GM19463 (cell line): Measurements from ENCODE around the gene DHX16.
A peak's percentile ranks its signal among the peaks of the same experiment; 100 is the strongest.
"Not testable (repeated sequence)": the region's sequence is repeated elsewhere in the genome, so short reads cannot be mapped to it uniquely, and the experiment has no call there.

ENCODE experiments used
- ATAC-seq: cut with Tn5 transposase; IDR thresholded peaks from one replicate; pipeline ENCODE4 v1.9.1; 2021; ENCODE audit warnings: mild to moderate bottlenecking, moderate library complexity; ENCODE audit not compliant: unreplicated experiment

The DHX16 gene

DNA sequence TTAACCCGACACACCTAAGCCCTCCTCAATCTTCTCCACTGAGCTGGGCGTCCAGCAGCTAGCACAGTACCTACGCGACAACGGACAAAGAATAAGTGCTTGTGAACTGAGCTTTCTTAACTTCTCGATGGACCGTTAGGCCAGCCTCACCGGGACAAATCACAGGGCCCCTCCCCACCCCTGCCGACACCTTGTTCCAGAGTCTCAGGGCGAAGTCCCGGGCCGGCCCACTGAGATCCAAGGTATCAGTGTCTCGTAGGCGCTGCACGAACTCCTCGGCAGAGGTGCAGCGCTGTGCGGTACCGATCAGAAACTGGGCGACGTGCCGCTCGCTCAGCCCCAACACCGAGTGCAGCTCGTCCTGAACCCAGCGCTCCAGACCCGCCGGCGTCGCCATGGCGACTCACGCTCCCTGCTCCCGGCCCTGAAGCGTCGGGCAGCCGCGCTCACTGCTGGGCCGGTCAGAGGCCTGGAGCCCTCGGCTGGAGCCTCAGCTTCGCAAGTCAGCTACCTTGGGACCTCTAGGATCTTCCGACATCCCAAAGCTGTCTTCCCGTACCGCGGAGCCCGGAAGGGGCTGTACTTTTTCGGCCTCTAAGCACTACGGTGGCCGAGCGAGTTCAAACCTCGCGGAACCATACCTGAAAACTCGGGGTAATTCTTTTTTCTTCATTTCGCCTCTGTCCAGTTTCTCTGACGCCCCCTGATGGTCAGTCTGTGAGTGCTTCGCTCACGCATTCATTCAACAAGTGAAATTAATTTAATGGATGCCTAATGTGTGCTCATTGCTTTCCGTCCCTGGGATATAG is at the start of gene DHX16:
DHX16 (minus strand) TSS at position 562 of the 809 bp plus-strand sequence; CDS start at position 397, 165 bp downstream.
- ATAC-seq: no peak

DNA sequence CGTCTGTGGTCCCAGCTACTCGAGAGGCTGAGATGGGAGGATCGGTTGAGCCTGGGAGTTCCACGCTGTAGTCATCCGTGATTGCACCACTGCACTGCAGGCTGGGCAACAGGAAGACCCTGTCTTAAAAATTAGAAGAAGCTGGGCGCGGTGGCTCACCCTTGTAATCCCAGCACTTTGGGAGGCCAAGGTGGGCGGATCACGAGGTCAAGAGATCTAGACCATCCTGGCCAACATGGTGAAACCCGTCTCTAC is 49.1 kb upstream of the DHX16 start:
- not testable (repeated sequence) for ATAC-seq

DNA sequence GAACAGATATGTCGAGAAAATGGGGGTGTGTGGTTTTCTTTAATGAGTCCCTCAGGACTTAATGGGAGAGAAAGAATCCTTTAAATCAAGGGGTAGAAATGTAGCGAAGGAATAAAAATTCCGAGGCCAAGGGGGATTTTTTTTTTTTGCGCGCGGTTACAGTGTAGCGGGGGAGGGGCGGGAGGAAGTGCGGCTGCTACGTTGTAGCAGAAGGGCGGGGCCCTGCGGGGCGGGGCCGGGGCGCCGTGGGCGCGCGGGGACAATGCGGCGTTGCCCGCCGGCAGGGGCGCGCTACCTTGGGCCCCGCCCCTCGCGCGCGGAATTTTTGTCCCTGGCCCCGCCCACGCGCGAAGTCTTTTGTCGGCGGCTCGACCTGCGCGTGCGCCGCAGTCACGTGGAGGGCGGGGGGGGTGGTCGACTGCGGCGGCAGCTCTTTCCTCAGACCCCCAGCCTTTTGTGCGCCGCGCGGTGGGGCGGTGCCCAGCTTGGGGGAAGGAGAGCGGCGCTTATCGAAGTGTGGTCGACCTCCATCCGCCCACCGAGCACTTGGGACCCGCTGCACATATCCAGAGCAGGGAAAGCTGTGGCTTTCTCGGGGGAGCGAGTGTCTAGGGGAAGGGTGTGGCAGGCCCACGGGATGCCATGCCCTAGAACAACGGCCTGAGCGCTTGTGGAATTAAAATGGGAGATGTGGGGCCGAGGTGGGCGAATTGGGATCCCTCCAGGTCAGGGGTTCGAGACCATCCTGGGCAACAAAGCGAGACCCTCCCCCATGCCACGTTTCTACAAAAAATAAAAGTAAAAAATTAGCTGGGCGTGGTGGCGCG is 48.6 kb upstream of the DHX16 start:
- peak; percentile 24 for ATAC-seq

DNA sequence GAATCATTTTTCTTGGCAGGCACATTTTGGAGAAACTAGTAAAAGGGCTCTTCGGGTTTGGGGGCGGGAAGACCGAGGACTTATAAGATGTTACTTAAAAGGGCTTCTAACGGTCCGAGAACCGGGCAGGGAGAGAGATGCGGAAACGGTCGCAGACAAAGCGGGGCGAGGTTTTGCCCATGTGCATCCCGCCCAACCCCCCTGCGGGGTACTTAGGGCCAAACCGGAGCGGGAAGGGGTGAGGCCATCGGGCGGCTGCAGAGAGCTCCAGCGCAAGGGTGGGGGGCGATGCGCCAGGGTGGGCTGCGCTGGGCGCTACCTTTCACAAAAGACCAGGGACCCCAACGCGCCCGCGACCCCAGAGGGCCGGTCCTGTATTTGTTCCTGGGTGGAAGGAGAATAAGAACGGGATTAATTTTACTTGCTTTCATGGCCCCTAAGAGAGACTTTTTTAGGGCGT is 48.0 kb upstream of the DHX16 start:
- no peak for ATAC-seq

DNA sequence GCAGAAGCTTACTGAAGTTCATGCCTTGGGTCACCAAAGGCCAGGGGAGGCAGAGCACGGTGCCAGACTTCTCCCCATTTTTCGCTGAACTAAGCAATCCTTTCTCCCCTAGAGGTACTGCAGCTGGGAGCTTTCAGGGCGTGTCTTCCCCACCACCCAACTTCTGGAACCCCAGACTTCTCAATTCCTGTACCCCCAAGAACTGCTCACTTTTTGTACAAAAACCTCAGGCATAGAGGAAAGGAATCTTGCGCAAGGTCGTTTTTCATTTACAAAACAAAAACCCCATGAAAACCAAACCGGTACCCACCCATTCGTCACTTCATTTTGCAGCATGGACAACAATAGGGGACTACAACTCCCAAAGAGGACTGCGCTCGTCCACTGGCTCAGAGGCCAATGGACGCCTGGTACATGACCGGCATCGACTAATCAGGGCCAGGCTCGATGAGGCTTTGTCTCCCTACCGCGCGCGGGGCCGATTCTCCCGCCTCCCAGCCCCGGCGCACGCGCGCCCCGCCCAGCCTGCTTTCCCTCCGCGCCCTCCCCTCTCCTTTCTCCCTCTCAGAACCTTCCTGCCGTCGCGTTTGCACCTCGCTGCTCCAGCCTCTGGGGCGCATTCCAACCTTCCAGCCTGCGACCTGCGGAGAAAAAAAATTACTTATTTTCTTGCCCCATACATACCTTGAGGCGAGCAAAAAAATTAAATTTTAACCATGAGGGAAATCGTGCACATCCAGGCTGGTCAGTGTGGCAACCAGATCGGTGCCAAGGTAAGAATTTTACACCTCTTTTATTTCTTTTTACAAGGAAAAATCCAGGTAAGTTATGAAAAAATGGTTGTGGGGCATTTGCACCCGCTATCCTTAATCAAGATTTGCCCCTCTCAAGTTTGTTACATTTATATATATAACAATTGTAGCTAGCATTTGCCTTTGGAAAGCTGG is 47.3 kb upstream of the DHX16 start, which contains the start of gene TUBB:
TUBB (plus strand) TSS at position 562 of the 947 bp plus-strand sequence; CDS start at position 717, 155 bp downstream.
- ATAC-seq: peak; percentile 42

DNA sequence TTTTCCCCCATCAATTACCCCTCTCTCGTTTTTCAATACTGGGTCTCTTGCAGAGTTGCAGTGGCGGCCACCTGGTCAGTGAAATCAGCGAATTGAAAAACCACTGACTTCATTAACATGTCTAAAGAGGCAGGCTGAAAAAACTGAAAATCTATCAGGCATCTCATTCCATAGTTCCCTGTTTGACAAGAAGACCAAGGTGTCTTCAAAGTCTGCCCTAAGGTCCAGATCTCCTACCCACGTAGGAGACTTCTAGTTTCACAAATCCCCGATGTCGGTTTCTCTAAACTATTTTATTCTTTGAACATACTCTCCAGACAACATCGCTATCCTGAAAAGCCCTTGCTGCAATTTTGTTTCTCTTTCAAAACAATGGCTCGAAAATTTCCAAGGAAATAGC is 46.5 kb upstream of the DHX16 start:
- no peak for ATAC-seq

DNA sequence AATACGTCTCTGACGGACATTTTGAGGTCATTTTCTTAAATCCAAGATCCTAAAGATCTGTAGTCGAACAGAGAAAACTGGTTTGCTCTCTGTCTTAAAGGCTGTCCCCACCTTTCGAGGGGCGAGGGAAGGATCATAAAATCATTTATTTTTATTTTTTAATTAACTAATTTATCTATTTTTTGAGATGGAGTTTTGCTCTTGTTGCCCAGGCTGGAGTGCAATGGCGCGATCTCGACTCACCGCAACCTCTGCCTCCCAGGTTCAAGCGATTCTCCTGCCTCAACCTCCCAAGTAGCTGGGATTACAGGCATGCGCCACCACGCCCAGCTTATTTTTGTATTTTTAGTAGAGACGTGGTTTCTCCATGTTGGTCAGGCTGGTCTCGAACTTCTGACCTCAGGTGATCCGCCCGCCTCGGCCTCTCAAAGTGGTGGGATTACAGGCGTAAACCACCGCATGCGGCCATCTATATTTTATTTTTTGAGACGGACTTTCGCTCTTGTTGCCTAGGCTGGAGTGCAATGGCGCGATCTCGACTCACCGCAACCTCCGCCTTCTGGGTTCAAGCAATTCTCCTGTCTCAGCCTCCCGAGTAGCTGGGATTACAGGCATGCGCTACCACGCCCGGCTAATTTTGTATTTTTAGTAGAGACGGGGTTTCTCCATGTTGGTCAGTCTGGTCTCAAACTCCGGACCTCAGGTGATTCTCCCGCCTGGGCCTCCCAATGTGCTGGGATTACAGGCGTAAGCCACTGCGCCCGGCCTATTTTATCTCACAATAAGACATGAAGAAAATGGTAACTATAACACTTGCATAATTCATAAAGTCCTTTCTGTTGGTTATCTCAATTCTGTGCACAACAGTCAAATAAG is 45.3 kb upstream of the DHX16 start:
- ATAC-seq: not testable (repeated sequence)

DNA sequence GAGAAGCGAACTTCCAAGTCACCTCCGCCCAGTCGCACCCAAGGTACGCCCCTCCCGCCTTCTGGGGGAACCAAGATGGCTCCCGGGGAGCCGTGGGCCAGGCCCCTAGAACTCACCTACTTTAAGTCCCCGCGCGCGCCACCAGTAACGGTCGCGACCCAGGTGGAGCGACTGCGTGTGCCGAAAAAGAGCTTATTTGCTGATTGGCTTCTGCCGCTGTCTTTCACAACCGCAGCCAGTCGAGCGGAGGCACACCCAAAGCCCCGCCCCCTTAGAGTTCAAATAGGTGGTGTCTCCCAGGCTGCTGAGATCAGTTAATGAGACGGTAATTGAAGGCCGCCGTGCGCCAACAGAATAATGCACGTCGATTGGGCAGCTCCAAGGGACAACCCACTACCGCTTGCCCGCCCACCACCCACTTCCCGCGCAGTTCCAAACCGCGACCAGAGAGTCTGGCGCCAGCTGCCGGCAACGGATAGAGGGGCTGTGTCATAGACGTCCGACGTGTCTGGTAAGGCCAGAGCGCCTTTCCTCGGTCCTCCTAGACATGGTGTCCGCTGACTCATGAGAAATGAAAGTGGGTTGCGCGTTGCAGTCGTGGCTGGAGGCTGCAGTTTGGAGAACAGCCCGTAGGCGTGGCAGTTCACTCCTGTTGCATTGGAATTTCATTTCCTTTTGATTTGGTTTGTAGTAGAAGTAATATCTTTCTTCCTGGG is 44.5 kb upstream of the DHX16 start, which contains the start of gene MDC1:
MDC1 (minus strand) TSS at position 153 of the 716 bp plus-strand sequence. CDS start 2,106 bp downstream, outside the sequence.
- ATAC-seq: peak; percentile 65

DNA sequence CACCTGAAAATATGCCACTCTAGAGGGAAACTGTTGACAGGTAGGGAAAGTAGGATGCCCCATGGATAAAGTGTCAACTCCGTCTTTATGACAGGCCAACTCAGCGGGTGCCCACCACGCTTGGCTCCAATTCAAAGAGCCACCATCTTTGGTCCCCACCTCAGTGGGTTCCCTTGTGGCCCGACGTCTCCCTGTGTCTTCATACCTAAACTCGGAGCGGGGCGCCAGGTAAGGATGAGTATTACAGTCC is 44.0 kb upstream of the DHX16 start:
- ATAC-seq: no peak

DNA sequence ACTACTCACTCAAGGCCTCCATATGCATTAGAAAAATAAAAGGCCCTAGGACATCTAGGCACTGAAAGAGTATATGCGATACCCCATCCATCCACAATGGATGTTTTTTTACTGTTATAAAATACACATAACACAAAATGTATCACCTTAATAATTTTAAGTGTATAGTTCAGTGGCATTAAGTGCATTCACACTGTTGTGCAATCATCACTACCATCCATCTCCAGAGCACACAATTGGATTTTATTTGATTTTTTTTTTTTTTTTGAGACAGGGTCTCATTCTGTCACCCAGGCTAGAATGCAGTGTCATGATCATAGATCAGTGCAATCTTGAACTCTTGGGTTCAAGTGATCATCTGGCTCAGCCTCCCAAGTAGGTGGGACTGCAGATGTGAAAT is 41.5 kb upstream of the DHX16 start:
- ATAC-seq: no peak

DNA sequence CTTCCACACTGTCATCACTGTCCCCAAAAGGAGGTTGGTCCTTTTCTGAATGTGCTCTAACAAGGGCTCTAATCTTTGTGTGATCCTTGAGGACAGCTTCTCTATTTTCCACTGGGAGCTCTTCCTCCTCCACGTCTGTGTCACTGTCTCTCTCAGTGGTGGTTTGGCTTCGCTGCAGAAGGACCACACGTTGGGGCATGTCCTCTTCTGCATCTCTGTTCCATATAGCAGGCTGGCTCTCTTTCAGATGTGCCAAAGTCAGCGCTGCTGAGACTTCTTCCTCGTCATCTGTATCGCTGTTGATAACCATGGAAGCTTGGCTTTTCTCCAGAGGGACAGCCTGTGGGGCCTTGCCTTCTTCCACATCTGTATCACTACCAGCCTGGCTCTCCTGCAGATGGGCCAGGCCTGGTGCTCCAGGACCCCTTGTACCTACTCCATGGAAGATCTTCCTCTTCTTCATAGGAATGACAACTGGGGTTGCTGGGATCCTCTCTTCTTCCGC is 39.7 kb upstream of the DHX16 start:
- no peak for ATAC-seq

DNA sequence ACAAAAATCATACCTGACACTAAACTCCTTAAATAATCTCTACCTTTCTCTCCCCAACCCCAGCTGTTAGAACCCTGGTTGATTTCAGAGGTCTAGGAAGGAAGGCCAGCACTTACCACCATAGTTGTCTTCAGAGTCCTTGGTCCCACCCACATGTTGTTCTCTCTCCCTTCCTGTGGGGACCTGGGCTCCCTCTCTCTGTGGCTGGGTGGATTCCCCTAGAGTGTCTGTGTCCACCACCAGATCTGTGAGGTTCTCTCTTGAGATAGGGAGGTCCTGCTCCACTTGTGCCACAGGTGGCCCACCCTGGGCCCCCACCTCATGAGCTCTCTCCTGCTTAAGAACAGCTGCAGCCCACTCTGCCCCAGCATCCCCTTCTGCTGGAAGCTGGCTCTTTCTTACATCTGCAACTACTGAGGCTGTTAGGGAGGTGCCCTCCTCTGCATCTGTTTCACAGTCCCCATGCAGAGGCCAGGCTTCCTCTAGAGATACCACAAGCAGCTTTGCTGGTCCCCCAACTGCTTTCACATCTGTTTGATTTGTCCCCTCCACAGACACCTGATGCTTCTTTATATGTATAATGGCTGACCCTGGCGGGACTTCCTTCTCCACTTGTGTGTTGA is 39.1 kb upstream of the DHX16 start:
- ATAC-seq: no peak

DNA sequence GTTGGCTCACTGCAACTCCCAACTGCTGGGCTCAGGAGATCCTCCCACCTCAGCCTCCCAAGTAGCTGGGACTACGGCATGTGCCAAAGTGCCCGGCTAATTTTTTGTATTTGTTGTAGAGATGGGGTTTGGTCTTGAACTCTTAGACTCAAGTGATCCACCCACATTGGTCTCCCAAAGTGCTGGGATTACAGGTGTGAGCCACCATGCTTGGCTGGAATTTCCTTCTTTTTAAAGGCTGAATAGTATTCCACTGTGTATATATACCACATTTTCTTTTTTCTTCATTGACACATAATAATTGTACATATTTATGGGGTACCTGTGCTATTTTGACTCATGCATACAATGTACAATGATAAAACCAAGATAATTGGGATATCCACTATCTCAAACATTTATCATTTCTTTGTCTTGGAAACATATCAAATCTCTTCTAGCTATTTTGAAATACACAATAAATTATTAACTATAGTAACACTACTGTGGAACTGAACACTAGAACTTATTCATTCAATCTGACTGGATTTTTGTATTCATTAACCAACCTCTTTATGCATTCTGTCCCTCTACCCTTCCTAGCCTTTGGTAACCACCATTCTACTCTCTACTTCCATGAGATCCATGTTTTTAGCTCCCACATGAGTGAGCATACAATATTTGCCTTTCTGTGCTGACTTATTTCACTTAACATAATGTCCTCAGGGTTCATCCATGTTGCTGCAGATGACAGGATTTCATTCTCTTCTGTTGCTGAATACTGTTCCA is 36.5 kb upstream of the DHX16 start:
- ATAC-seq: no peak

DNA sequence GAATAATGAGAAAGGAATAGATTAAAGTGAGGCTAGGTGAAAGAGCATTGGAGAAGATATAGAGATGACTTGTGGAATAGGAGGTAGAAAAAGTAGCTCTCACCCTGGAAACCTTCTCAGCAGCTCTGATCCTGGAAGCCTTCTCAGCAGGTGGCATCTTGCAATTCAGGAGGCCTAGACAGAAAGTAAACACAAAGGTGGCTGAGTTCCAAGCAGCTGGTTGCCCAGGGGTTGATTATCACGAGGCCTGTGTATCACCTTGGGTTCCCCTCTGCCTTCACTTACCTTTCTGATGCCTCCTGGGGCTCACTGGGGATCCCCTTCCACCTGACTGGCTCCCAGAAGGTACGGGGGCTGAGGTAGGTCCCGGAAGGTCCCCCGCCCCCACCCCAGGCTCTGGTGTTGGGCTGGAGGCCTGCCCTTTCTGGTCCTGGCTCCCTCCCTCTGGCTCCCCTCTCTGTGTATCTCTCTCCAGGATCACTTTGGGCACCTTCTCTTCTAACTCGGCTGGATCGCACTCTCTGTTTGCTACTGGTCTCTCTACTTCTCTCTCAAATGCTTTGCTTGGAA is 34.6 kb upstream of the DHX16 start:
- ATAC-seq: no peak

DNA sequence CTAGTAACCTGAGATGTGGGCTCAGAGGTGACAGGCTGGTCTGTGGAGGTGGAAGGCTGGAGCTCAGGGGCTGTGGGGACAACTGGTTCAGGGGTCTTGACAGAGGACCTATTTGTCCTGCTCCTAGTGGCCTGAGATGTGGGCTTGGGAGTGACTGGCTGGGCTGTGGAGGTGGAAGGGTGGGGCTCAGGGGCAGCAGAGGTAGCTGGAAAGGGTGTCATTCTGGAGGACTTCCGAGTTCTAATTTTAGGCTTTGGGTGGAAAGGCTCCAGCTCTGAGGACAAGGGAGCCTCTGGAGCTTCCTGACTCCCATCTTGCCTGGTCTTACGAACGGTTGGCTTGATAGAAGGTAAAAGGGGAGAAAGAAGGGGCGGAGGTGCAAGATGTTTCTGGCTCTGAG is 32.8 kb upstream of the DHX16 start:
- ATAC-seq: no peak

DNA sequence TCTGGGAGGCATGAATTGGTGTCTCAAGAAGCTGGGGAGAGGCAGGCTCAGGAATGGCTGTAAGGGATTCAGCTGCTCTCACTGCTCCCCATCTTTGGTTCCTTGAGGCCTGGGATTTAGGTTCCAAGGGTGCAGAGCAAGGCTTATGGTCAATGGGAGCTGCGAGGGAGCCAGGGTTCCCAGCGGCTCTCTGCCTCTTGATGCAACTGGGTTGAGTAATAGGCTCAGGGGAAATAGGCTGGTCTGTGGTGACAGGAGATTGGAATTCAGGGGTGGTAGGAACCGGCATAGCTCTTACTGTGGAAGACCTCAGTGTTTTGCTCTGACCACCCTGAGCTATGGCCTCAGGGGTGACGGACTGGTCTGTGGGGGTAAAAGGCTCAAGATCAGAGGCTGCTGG is 31.0 kb upstream of the DHX16 start:
- no peak for ATAC-seq

DNA sequence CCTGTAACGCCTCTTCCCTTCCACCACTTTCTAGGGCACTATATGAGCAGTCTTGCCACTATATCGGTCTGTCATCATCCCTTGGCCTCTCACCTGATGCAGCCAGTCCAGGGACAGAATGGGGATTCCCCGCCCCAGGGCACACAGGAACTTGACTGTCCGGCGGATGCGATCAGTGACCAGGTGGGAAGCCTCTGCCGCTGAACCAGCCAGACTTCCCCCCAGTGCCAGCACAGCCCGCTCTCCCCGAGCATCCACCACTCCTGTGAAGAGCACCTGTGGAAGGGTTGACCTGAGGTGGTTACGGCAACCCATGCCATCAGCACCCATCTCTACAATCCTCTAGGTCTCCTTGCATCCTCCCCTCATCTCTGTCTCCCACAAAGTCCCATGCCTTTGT is 30.2 kb upstream of the DHX16 start:
- no peak for ATAC-seq

DNA sequence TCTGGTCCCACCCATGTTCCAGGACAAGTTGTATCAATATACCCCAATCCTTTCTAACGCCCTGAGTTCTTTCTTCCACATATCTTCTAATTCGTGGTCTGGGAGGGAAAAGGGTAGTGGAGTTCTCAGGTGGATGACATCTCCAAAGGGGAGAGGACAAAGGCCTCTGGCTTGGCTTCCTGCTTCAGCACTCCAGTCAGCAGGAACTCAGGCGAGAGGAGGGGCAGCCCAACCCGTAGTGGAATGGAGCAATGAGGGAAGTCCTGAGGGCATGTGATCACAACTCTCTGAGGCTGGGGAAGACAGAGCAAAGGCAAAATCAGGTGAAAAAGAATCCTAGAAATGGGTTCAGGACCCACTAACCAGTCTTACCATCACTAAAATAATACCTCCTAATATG is 27.5 kb upstream of the DHX16 start:
- no peak for ATAC-seq
